Body of pancreas (tissue), 4 donors: ENCODE results near the gene CTAG2. TPM values are rescaled to one million over a fixed set of nuclear protein-coding genes. Genes with fewer than 3 reads are reported as not detected.
A peak's percentile ranks its signal among the peaks of the same experiment; 100 is the strongest.

Experiments
- ATAC-seq: fragments of 150-250 bp; one replicate; pipeline ENCODE4 v1.9.1; 2016
- DNase-seq, 4 donors: peaks; one replicate each; pipeline ENCODE4 v3.0.0-alpha.2; 2019
- H3K27ac ChIP-seq, 4 donors: fragments of 200-600 bp; sonication (generic); 1 replicate in 3 of 4; 2 replicates in 1 of 4; pipeline versions ENCODE4 v1.5.1 to v1.6.1; 2016 to 2019; ENCODE audit warnings: mild to moderate bottlenecking in 1 of 4, mixed read lengths in 1 of 4, moderate library complexity in 1 of 4
- H3K27me3 ChIP-seq, 2 donors: fragments of 200-600 bp; sonication (generic); one replicate each; pipeline ENCODE4 v1.6.0; 2016; ENCODE audit warnings: mild to moderate bottlenecking in 1 of 2
- H3K36me3 ChIP-seq, 2 donors: fragments of 200-600 bp; sonication (generic); replicated peaks in 1 of 2; 2 replicates each; pipeline ENCODE4 v1.5.1; 2016; ENCODE audit warnings: low read depth in 2 of 2; ENCODE audit not compliant: insufficient read depth in 1 of 2
- H3K4me1 ChIP-seq: fragments of 200-600 bp; sonication (generic); one replicate; pipeline ENCODE4 v1.6.0; 2016
- H3K4me3 ChIP-seq, 2 donors: fragments of 200-600 bp; sonication (generic); 1 replicate in 1 of 2; 2 replicates in 1 of 2; pipeline ENCODE4 v1.5.1; 2016 to 2019
- H3K9me3 ChIP-seq, 3 donors: fragments of 200-600 bp; sonication (generic); 1 replicate in 2 of 3; 2 replicates in 1 of 3; pipeline ENCODE4 v1.5.1; 2016
- POLR2A ChIP-seq, 3 donors: fragments of 450-650 bp; IDR thresholded peaks; one replicate each; pipeline ENCODE4 v1.6.1; 2016; ENCODE audit warnings: antibody characterized with exemption in 3 of 3, mild to moderate bottlenecking in 2 of 3
- WGBS, 2 donors: methylation state at CpG; one replicate each; pipeline ENCODE4 v1.1.5; 2017; 5-methylcytosine and 5-hydroxymethylcytosine counted together
- intact Hi-C: fragments of 100-400 bp; cut with DNase I; formaldehyde crosslinking; loops from one replicate; pipeline ENCODE4 v1.15.1; 2023
- total RNA-seq, 2 donors: library from RNA; depleted of rRNA; stranded (reverse); fragments of >200 nt; gene quantifications; one replicate each; pipeline ENCODE4 v1.1.0, GENCODE V29; 2016
- TF ChIP-seq, protein P1 (sequence below), 7 experiments: fragments of 450-650 bp in 4 of 7; fragments of 200-600 bp in 3 of 7; sonication (generic) in 3 of 7; IDR thresholded peaks; one replicate each; pipeline ENCODE4 v1.5.1; 2016 to 2019; ENCODE audit warnings: antibody characterized with exemption in 7 of 7

CTAG2 gene
- total RNA-seq, 2 donors from 2014 or later, result not detected

GRCh38 chrX:154607370-154607769, 46.0 kb downstream of the CTAG2 start:
- H3K9me3 ChIP-seq, result no peaks in the 10 kb centered on the region
- H3K27me3 ChIP-seq, result no peaks in the 10 kb centered on the region
- WGBS, 2 donors, result 51 to 60% methylated on average over 6 of the region's 6 CpGs
- H3K36me3 ChIP-seq, result no peaks in the 10 kb centered on the region
- no peak overlapping the region for H3K27ac ChIP-seq
- intact Hi-C loops, result no loop called here
- no peak for DNase-seq
- H3K4me1 ChIP-seq, result no peaks in the 10 kb centered on the region
- TF ChIP-seq POLR2A (IDR thresholded peaks at IDR 0.05), result no peak
- TF ChIP-seq, protein P1, sequence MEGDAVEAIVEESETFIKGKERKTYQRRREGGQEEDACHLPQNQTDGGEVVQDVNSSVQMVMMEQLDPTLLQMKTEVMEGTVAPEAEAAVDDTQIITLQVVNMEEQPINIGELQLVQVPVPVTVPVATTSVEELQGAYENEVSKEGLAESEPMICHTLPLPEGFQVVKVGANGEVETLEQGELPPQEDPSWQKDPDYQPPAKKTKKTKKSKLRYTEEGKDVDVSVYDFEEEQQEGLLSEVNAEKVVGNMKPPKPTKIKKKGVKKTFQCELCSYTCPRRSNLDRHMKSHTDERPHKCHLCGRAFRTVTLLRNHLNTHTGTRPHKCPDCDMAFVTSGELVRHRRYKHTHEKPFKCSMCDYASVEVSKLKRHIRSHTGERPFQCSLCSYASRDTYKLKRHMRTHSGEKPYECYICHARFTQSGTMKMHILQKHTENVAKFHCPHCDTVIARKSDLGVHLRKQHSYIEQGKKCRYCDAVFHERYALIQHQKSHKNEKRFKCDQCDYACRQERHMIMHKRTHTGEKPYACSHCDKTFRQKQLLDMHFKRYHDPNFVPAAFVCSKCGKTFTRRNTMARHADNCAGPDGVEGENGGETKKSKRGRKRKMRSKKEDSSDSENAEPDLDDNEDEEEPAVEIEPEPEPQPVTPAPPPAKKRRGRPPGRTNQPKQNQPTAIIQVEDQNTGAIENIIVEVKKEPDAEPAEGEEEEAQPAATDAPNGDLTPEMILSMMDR (IDR thresholded peaks at IDR 0.05), result no peak
- no peak overlapping the region for H3K4me3 ChIP-seq
- no peak for ATAC-seq

DNA sequence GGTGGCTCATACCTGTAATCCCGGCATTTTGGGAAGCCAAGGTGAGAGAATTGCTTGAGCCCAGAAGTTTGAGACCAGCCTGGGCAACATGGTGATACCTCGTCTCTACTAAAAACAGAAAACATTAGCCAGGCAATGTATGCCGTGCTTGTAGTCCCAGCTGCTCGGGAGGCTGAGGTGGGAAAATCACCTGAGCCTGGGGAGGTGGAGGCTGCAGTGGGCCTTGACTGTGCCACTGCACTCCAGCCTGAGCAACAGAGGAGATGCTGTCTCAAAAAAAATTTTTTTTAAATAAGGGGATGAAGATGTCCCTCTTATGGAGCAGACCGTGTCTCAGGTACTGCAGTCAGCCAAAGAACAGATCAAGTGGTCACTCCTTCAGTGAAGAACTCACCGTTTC, 47.8 kb downstream of the CTAG2 start:
- H3K36me3 ChIP-seq, result no peaks in the 10 kb centered on the region
- DNase-seq, result no peak
- 67 to 82% methylated on average over 5 to 6 of the region's 6 CpGs for WGBS, 2 donors

DNA sequence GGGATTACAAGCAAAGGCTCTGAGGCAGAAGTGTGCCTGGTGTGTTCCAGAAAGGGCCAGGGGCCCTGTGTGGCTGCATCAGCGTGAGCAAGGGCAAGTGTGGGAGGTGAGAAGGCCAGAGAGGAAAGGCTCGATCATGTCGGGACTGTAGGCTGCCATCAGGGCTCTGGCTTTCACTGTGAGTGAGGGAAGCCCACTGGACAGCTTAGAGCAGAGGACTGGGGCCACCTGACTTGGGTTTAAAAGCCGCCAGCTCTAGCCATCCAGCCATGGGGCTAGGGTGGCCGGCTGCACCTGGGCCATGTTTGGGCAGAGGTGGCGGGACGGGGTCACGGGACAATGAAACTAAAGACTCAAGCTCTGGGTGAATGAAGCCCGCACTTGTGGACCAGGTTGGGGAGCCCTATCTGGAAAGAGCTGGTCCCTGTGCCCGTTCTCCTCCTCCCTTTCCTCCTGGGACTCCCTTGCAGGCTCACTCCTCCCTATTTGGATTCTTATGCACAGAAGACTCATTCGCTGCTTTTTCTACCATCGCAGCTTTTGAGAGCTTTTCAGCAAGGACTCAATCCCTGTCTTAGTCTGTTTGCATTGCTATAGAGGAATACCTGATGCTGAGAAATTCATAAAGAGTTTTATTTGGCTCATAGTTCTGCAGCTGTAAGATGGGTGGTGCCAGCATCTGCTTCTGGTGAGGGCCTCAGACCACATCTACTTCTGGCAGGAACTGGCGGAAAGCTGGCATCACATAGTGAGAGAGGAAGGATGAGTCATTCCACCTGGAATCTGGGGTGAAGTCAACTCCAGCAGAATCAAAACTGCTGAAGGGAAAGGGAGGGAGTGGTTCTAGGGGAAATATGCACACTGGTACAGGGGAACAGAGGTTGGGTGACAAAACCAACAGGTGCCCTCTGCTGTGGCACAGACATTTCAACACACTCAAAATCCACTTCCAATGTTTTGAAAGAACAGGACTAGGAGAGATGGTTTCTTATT, 49.6 kb downstream of the CTAG2 start:
- no peak overlapping the region for H3K27ac ChIP-seq
- ATAC-seq (peak; percentile 70), DNase-seq (peak in 2 of 4 donors; percentile 6 to 25)

More for the DNA sequence above, 47.8 kb downstream of the CTAG2 start:
- intact Hi-C loops, result no loop called here
- no peaks in the 10 kb centered on the region for H3K4me1 ChIP-seq
- no peak overlapping the region for H3K4me3 ChIP-seq
- no peak for TF ChIP-seq POLR2A (IDR thresholded peaks at IDR 0.05)
- TF ChIP-seq, protein P1 (IDR thresholded peaks at IDR 0.05), result no peak
- no peaks in the 10 kb centered on the region for H3K27me3 ChIP-seq
- H3K9me3 ChIP-seq, result no peaks in the 10 kb centered on the region
- no peak overlapping the region for H3K27ac ChIP-seq
- ATAC-seq, result no peak

DNA sequence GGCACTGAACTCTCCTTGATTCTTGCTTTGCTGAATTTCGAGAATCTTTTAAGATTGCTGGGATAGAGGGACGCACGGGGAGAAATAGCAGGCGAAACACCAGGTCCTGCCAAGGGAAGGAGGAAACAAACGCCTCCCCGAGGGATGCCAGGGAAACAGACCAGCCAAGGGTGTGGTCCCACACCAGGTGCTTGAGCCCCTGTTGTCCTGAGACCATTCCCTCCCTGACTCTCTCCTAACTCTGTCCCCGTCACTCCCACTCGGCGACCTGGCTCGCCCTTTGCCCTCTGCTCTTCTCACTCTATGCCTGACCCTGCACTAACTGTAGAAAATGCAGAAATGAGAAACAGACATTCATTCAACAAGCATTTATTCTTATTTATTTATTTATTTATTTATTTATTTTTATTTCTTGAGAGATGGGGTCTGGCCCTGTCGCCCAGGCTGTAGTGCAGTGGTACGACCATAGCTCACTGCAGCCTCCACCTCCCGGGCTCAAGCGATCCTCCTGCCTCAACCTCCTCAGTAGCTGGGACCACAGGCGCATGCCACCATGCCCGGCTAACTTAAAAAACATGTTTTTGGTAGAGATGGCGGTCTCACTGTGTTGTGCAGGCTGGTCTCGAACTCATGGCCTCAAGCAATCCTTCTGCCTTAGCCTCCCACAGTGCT, 50.5 kb downstream of the CTAG2 start:
- no peak for TF ChIP-seq POLR2A (IDR thresholded peaks at IDR 0.05)
- TF ChIP-seq, protein P1 (IDR thresholded peaks at IDR 0.05), result no peak
- H3K4me3 ChIP-seq, result no peak overlapping the region
- intact Hi-C loops, result no loop called here
- no peaks in the 10 kb centered on the region for H3K27me3 ChIP-seq
- DNase-seq (no peak), ATAC-seq (no peak)
- H3K4me1 ChIP-seq, result no peaks in the 10 kb centered on the region
- H3K36me3 ChIP-seq, result no peaks in the 10 kb centered on the region
- 75 to 79% methylated on average over 13 to 14 of the region's 18 CpGs for WGBS, 2 donors
- H3K27ac ChIP-seq, result no peak overlapping the region
- H3K9me3 ChIP-seq, result no peaks in the 10 kb centered on the region

More for the DNA sequence above, 49.6 kb downstream of the CTAG2 start:
- Histone ChIP-seq H3K4me1 (no peaks in the 10 kb centered on the region), H3K9me3 (no peaks in the 10 kb centered on the region), H3K27me3 (no peaks in the 10 kb centered on the region), H3K36me3 (no peaks in the 10 kb centered on the region), H3K4me3 (no peak overlapping the region)
- intact Hi-C loops, result no loop called here
- TF ChIP-seq, protein P1 (IDR thresholded peaks at IDR 0.05), result no peak
- TF ChIP-seq POLR2A (IDR thresholded peaks at IDR 0.05), result no peak
- 52 to 70% methylated on average over 5 to 6 of the region's 13 CpGs for WGBS, 2 donors
